ENCODE results near the gene APC2.
A peak's percentile ranks its signal among the peaks of the same experiment; 100 is the strongest.

The APC2 gene, protein sequence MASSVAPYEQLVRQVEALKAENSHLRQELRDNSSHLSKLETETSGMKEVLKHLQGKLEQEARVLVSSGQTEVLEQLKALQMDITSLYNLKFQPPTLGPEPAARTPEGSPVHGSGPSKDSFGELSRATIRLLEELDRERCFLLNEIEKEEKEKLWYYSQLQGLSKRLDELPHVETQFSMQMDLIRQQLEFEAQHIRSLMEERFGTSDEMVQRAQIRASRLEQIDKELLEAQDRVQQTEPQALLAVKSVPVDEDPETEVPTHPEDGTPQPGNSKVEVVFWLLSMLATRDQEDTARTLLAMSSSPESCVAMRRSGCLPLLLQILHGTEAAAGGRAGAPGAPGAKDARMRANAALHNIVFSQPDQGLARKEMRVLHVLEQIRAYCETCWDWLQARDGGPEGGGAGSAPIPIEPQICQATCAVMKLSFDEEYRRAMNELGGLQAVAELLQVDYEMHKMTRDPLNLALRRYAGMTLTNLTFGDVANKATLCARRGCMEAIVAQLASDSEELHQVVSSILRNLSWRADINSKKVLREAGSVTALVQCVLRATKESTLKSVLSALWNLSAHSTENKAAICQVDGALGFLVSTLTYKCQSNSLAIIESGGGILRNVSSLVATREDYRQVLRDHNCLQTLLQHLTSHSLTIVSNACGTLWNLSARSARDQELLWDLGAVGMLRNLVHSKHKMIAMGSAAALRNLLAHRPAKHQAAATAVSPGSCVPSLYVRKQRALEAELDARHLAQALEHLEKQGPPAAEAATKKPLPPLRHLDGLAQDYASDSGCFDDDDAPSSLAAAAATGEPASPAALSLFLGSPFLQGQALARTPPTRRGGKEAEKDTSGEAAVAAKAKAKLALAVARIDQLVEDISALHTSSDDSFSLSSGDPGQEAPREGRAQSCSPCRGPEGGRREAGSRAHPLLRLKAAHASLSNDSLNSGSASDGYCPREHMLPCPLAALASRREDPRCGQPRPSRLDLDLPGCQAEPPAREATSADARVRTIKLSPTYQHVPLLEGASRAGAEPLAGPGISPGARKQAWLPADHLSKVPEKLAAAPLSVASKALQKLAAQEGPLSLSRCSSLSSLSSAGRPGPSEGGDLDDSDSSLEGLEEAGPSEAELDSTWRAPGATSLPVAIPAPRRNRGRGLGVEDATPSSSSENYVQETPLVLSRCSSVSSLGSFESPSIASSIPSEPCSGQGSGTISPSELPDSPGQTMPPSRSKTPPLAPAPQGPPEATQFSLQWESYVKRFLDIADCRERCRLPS (N-terminal part only)

DNA sequence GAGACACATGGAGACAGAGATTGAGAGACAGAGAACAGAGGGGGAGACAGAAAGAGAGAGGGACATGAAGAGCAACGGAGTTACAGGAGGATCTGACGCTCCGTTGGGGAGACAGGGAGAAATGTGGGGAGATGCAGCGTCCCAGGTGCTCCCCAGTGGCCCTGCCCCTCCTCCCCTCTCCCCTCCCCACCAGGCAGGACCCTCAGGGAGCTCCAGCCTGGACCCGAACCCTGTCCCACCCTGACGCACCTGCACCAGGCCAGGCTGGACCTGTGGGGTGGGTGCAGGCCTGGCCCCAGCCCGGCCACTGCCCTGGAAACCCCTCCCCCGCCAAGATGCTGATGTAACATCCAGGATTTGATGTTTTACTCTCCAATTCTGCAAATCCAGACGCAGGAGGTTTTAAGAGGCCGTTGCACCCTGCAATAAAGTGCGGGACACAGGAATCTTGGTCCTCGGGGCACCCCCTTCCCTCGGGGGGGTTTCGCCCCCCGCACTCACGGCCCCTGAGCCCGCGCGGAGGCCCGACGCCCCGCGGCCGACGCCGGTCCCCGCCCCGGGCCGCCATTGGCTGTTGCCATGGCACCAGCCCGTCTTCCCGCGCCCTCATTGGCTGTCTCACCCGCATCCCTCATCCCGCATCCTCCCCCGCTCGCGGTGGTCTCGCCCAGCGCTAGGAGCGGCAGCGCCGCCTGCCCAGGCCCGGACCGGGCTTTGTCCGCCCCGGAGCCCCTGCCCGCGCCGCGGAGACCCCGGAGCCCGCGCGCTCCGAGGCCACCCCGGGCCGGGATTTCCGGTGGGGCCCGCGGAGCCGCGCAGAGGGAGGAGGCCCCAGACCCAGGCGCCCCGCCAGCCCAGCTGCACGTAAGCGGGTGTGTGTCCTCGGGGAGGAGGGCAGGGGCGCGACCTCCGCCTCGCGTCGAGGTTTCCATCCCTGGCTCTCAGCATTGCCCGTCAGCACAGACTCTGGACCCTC lies at the start of gene APC2:
Gene APC2 (plus strand): TSS at position 655 of the 976 bp plus-strand sequence. CDS start 2,881 bp downstream, outside the sequence.
- DNase-seq: no peak

DNA sequence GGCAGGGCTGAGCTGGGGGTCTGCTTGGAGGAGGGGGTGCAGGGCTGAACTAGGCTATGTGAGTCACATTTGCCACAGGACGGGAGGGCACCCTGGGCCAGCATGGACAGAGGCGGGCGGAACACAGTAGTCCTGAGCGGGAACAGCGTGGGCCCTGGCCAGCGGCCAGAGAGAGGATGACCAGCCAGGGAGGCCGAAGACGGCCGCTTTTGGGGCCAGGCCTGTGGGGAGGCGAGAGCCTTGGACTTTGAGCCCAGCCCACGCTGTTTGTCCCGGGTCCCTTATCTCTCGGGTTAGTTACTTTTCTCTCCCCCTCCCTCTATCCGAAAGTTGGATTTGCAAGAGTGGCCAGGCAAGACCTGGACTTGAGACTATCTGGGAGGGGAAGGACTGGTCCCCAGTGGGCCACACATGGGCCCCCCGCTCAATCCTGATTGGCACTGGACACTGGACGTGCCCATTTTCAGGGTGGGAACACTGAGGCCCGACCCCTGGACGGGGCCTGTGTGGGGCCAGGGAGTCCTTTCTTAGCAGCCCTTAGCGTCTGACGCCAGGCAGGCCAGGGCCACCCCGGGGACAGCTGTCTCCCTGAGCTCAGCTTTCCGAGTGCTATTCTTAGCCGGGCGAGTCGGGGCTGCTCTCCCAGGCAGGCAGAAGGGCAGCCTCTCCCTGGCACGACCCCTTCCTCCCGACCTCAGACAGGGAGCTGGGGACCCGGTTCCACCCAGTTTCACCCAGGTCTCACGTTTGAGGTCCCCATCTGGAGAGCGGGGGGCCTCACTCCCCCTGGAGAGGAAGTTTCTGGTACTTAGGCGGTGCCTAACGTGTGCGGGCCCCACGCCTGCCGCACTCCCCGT lies 49.4 kb upstream of the APC2 start:
- no peak for DNase-seq

DNA sequence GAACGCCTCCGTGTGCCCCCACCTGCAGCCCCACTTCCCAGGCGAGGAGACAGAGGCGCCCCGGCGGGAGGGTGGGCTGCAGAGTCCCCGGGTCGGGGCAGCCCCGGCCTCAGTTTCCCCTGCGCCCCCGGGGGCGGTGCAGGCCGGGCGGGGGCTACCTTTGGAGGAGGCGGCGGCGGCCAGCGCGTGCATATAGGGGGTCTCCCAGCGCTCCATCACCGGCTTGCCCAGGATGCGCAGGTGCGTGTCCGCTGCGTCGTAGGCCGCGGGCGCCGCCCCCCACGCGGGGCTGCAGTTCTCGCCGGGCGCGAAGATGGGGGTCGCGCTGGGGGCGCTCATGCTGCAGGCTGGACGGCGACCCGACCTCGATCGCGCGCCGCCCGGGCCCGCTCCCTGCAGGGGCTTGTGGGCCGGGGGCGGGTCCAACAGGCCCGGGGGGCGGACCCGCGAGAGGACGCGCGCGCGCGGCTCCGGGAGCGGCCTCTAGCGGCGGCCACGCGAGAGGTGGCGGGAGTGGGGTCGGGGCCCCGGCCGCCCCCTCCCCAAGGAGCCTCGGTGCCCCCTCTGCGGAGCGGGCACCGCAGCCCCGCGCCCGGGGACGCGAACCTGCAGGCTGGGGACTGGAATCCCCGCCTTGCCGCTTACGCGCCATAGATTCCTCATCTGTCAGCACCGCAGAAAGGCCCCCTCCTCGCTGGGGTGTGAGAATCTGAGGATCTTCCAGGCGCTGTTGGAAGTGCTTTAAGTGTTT lies 48.6 kb upstream of the APC2 start, which contains the start of gene GAMT:
Gene GAMT (minus strand): TSS at position 405 of the 751 bp plus-strand sequence. CDS start 66 bp downstream, at position 339.
- DNase-seq: peak; percentile 37

DNA sequence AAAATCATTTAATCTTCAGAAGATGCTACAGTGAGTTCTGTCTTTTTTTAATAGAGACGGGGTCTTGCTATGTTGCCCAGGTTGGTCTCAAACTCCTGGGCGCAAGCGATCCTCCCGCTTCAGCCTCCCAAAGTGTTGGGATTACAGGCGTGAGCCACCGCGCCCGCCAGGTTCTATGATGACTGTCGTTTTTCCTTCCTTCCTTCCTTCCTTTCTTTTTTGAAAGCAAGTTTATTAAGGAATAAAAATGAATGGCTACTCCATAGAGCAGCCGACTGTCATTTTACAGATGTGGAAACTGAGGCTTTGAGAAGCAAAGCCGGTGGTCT lies 48.1 kb upstream of the APC2 start:
- no peak for DNase-seq

DNA sequence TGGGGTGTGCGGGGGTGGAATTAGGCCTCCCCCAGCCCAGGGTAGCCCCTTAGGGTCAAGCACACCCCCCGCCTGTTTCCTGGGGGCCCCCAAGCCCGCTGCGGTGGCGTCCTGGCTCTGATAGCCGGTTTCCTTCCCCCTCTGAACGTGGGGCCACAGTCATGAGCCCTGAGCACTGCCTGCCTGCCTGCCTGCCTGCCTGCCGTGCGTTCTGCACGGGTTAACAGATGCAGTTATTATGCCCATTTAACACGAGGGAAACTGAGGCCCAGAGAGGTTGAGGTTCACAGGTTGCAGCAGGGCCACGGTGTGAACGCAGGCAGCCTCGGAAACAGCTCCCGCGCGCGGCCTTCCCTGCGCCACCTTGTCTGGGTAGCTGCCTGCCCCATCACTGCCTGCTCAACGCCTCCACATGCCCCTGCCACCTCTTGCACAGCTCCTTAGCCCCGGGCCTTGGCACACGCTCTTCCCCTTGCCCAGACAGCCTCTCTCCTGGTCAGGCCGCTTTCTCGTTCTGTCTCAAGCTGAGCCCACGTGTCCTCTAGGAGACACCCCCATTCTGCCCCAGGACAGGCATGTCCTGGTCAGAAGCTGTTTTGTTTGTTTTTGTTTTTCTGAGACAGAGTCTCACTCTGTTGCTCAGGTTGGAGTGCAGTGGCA lies 47.4 kb upstream of the APC2 start:
- DNase-seq: no peak

DNA sequence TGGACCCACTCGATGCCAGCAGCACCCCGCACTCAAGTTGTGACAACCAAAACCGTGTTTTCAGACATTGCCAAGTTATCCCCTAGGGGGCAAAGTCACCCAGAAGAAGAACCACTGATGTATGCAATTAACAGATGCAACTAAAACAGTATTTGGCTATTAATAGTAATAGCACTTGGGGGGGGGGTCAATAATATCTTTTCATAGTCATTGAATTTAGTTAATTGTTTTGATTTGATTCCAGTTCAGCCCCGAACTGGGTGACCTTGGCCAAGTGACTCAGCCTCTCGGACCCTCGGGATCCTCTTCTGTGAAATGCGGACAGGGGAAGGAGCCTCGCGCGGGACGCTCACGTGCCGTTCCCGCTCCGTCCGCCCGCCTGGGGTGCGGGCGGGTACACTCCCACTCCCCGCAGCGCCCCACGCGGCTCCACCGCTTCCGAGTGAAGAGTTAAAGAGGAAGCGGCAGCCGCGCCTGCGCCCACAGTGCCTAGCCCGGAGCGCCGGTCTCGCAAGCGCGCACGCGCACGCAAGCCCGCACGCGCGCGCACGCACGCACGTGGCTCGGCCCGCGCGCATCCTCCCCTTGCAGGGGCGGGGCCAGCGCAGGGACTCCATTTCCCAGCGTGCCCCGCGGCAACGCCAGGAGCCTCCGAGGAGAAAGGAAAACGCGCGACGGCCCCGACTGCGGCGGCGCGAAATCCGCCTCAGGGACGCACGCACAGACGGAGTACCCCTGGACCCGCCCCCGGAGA lies 43.0 kb upstream of the APC2 start:
- DNase-seq: peak; percentile 98

DNA sequence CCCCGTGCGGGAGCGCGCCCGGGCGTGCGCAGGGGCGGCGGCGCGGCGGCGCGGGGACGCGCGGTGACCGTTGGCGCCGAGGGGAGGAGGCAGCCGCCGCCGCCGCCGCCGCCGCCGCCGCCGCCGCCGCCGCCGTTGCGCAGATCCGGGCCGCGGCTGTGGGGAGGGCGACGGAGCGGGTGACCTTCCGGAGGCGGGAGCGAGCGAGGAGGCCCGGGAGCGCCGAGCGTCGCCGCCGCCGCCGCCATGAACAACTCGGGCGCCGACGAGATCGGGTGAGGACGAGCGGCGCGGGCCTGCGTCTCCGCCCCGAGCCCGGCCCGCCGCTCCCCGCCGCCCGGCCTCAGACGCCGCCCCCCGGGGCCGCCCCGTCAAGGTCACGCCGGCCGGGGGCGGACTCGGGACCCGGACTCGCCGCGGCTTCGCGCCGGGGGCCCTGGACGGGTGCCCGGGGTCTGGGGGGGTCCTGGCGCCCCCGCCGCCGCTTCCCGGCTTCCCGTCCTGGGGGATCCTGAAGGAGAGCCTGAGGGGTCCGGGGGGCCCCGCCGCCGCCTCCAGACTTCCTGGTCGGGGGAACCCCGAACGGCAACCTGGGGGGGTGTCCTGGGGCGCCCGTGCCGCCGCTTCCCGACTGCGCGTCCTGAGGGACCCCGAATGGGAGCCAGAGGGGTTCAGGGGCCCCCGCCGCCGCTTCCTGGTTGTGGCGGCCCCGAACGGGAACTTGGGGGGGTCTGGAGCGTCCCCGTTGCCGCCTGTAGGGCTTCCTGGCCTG lies 42.2 kb upstream of the APC2 start, which contains the start of gene DAZAP1:
Gene DAZAP1 (plus strand): TSS at position 59 of the 772 bp plus-strand sequence. CDS start 188 bp downstream, at position 247.
- DNase-seq: no peak

DNA sequence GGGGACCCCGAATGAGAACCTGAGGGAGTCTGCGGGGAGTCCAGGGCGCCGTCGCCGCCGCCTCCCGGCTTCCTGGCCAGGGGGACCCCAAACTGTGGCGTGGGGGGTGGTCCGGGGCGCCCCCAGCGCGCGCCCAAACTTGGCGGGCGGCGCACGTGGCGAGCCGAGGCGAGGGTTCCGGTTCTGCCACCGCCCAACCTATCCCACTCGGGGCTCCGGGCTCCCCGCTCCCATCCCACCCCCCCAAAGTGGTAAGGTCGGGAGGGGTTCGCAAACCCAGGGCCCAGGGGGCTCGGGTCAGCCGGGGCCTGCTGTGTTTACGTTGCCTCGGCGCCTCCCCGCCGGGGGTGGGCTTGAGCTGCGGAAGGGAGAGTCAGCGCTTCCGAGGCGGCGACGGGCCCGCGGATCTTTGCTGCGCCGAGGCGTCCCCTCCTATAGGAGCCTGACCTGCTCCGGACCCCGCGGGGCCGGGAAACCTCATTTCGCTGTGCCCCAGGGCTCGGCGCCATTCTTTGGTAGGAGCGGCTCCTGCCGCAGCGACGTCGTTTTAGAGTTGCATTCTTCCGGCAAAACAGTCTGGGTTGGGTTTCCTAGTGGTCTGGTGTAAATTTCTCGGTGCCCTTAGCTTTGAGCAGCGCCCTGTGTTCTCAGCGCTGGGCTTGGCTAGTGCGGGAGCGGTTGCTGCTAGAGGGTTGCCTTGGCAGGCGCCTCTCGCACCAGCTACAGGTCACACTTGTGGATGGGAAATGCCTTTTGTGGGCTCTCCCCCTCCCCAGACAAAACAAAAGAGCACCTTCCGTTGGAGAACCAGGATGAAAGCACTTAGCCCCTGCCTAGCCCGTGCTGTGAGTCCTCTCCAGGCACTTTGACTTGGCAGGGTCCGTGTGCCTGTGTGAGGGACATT lies 41.4 kb upstream of the APC2 start:
- DNase-seq: peak; percentile 40

DNA sequence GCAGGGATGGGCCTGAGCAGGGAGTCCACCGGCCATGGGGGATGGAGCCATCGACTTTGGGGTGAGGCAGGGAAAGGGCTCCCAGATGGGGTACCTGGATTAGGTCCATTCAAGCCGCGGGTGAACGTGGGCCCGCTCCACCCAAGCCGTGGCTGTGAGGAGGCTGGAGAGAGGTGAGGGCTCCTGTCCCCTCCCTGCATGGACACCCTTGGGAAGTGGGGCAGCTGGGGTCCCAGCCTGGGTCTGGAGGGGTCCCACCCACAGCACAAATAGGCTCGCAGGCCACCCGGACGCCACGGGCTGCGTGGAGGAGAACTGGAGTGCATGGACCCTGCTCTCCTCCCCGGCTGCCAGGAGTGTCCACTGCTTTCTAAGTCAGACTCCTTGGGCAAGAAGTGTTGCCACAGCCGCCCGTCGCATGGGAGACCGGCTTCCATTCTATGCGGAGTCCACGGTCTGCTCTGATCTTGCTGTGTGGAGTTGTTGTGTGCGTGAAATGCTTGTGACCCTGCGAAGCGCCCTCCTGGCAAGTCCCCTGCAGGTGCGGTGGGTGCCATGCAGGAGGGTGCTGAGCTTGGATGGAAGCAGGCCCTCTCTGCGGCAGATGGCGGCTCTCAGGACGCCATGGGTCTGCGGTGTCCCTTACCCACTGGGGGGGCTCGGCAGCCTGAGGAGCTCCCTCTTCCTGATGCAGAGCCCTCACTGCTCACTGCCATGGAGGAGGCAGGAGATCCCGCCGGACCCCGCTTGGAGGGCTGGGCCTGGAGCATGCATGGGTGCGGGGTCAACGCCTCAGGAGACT lies 40.5 kb upstream of the APC2 start:
- DNase-seq: no peak

DNA sequence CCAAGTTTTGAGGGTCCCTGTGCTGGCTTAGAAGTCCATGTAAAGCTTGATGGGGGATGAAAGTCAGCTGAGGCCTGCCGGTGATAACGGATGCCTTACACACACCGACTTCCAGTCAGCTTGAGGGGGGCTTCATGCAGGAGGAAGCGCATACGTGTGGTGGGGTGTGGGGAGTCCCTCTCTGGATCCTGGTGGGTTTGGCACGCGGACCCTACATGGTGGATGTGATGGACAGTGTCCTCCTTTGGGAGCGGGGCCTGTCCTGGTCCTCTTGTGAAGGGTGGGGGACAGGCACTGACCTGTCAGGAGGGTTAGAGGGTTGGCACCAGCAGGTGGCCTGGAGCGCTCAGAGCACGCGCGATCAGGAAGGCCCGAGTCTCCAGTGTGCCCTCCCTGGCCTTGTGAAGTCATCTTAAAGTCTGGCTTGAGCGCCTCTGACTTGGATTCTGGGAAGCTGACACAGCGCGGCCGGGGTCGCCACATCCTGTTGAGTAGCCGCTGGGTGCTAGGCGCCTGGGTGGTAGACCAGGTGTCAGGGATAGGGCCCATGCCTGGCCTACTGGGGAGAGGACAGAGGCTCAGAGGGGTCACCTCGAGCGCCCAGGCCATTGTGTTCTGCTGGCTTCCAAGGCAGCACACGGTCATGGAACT lies 39.7 kb upstream of the APC2 start:
- no peak for DNase-seq

DNA sequence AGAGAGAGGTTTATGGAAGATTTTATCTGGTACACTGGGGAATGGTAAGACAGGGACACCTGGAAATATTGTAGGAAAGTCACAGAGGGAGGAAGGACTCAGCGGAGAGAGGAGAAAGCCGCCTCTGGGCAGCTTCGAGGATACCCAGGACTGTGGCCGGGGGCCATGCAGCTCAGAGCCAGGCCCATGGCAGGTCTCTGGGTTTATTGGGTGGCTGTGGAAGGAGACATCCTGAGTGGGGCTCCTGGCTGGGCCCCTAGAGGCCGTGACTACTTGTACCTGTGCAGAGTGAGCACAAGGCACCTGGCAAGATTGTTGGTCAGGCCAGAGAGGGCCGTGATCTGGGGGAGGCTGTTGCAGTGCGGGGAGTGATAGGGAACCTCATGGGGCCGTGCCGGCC lies 39.1 kb upstream of the APC2 start:
- no peak for DNase-seq

DNA sequence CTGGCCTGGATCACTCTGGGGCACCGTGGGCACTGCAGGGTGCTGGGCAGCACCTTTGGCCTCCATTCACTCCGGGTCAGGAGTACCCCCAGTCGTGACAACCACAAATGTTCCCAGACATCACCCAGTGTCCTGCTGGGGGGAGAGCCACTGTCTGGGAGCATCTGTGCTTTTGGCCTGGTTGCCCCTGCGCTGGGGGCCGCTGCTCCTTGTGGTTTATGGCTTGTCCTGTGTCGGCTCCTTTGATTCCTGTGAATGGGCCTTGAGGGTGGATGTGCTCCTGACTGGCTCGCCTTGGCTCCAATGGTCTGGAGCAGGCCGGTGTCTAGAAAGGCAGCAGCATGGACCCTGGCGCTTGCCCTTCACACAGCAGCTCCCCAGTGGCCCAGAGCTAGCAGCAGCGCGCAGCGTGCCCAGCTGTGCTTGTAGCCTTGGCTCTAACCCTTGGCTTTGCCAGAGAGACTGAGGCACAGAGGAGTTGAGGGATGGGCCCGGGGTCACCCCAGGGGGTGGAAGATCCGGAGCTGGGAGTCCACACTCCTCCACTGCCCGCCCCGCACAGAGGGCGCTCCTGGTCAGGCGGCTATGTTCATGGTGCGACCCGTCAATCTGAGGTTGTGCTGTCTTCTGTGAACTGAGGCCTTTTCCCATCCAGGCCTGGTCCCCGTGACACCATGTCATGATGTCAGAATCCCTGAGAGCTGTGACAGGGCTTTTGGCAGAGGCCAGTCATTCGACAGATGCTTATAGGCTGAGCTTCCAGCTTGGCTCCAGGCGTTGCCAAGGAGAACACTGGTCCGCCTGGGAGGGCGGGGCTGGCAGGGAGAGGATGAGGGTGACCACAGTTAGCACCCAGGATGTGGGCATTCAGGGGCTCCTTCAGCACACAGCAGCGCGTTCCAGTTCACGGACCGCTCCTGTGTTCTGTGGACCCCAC lies 38.4 kb upstream of the APC2 start:
- no peak for DNase-seq

DNA sequence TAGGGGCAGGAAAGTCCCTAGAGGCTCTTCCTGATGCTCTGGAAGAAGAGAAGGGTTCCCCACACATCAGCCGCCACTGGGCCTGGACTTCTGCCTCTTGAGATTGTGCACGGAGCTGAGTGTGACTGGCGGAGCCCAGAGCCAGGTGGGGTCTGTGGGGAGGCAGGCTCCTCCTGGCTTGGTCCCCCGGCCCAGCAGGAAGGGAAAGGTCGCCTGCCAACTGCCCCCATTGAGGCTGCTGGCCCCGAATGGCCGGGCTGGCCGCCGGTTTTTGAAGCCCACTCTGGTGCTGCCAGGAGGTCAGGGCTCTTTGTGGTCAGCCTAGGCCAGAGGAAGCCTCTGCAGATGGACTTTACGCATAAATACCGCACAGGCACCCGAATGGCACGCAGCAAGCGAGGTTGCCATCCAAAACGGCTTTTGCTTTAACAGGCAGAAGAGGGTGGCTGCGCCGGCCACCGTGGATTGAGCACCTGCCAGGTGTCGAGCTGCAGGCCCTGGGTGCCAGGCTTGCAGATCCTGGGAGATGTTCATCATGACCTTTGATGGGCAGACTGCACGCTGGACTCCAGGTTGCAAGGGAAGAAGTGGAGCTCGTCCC lies 37.5 kb upstream of the APC2 start:
- no peak for DNase-seq

Data from NK-92 treated with Interleukin-12 subunit alpha and Interleukin-12 subunit beta, amount 100 ng/mL, for 24 hours (cell line).